OCI-LY1 (cell line): ENCODE measurements around the gene ADD2.

Source experiments
- CTCF ChIP-seq: fragments of 200-600 bp; sonication (generic), shearing (Covaris generic); IDR thresholded peaks from 2 replicates; pipeline ENCODE4 v1.5.1; 2017; ENCODE audit warnings: mild to moderate bottlenecking, antibody characterized with exemption, low read length, moderate library complexity, mixed read lengths
- EZH2 ChIP-seq: fragments of 200-600 bp; sonication (generic), shearing (Covaris generic); IDR thresholded peaks from 2 replicates; pipeline ENCODE4 v1.8.0; 2017; ENCODE audit warnings: borderline replicate concordance, mixed run types, mild to moderate bottlenecking, antibody characterized with exemption, low read length, moderate library complexity, mixed read lengths

DNA sequence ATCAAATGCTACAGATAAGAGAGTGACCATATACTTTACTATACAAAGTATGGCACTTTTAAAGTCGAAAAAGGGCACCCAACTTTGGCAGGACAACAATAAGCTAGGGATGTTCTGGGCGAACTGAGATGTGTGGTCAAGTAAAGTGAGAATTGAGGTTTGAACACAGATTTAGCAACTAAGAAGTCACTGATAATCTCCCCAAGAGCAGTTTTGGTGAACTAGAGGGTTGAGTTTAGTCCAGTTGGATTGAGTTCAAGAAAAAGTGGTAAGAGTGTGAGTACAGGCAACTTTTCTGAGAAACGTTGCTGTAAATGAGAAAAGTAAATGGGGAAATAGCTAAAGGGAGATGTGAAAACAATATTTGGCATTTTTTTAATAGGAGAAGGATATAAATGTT is 148.8 kb downstream of the ADD2 start:
- TF ChIP-seq CTCF (no peak), EZH2 (no peak)
